ENCODE measurements around the gene LPCAT4. TPM values are rescaled to one million over a fixed set of nuclear protein-coding genes. Genes with fewer than 3 reads are reported as not detected.

The LPCAT4 gene
- polyA plus RNA-seq, 1 of the 3 experiments (the other 2 are of a cell fraction): 88.4 TPM

DNA sequence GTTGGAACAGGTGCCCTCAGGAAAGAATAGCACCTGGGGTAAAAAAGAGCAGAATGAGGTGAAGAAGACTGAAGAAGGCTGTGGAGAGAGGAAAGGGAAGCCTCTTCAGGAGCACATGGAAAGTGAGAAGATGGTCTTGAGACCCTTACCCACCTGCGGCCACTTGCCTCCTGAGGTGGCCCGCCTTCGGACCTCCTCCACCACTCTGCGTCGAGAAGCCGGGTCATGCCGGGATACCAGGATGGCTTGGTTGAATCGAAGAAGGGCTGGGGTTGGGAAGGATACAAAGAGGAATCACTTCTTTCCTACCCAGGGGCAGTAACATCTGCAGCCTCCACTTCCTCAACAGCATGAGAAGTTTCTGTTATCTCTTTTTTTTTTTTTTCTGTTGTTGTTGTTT is 3.0 kb downstream of the LPCAT4 start:
- Histone ChIP-seq H3K4me2 (no peak overlapping the region), H3K36me3 (replicated peaks in 1 of 2; ENCODE audit: control insufficient read depth in 1 of 2, insufficient read depth in 2 of 2, low read length in 1 of 2) (peaks cover 13 to 46% of the 10 kb centered on the region in 2 experiments), H2AFZ (ENCODE audit: low read depth) (no peak overlapping the region), H3F3A (replicated peaks; ENCODE audit: insufficient read depth) (no peaks in the 10 kb centered on the region), H3K9me3 (no peaks in the 10 kb centered on the region), H3K27ac (ENCODE audit: low read depth in 2 of 2, low read length in 1 of 2) (no peak overlapping the region), H3K4me1 (ENCODE audit: control insufficient read depth in 1 of 2, insufficient read depth in 2 of 2, low read depth in 1 of 2, low read length in 1 of 2) (peaks cover 0 to 19% of the 10 kb centered on the region in 2 experiments; a peak in 1 of 4 replicates), H3K79me2 (ENCODE audit: insufficient read depth) (peaks cover 24% of the 10 kb centered on the region), H3K4me3 (ENCODE audit: low read depth in 2 of 2, low read length in 1 of 2) (no peak overlapping the region), H3K9me2 (no peaks in the 10 kb centered on the region), H4K20me1 (ENCODE audit: insufficient read depth) (peaks cover 13% of the 10 kb centered on the region), H3K27me3 (ENCODE audit: insufficient read depth) (no peaks in the 10 kb centered on the region), H3K9ac (no peak overlapping the region)
- TF ChIP-seq, protein P1, sequence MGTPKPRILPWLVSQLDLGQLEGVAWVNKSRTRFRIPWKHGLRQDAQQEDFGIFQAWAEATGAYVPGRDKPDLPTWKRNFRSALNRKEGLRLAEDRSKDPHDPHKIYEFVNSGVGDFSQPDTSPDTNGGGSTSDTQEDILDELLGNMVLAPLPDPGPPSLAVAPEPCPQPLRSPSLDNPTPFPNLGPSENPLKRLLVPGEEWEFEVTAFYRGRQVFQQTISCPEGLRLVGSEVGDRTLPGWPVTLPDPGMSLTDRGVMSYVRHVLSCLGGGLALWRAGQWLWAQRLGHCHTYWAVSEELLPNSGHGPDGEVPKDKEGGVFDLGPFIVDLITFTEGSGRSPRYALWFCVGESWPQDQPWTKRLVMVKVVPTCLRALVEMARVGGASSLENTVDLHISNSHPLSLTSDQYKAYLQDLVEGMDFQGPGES (IDR thresholded peaks at IDR 0.05; ENCODE audit: low read depth, low read length): no peak
- TF ChIP-seq RFX5 (IDR thresholded peaks at IDR 0.05; ENCODE audit: low read length): no peak
- no peak for TF ChIP-seq GATA2 (CRISPR knock-in tag; IDR thresholded peaks at IDR 0.05)
- no peak for TF ChIP-seq CHD2 (IDR thresholded peaks at IDR 0.05; ENCODE audit: low read length, partially characterized antibody)
- TF ChIP-seq MEF2A (IDR thresholded peaks at IDR 0.05; ENCODE audit: borderline replicate concordance, low read depth): no peak
- TF ChIP-seq TCF12 (IDR thresholded peaks at IDR 0.05): no peak
- no peak for TF ChIP-seq FOXJ3 (CRISPR knock-in tag; IDR thresholded peaks at IDR 0.05)
- TF ChIP-seq RXRA (IDR thresholded peaks at IDR 0.05; ENCODE audit: borderline replicate concordance, low read depth): no peak
- TF ChIP-seq, protein P2, sequence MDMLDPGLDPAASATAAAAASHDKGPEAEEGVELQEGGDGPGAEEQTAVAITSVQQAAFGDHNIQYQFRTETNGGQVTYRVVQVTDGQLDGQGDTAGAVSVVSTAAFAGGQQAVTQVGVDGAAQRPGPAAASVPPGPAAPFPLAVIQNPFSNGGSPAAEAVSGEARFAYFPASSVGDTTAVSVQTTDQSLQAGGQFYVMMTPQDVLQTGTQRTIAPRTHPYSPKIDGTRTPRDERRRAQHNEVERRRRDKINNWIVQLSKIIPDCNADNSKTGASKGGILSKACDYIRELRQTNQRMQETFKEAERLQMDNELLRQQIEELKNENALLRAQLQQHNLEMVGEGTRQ (IDR thresholded peaks at IDR 0.05; ENCODE audit: borderline replicate concordance, low read depth, low read length): no peak
- DNase-seq: no peak
- 97% methylated on average over 8 of the region's 8 CpGs for WGBS (ENCODE audit: low lambda C conversion rate)
- ChIA-PET CTCF (no interaction called here), POLR2A (no interaction called here)

DNA sequence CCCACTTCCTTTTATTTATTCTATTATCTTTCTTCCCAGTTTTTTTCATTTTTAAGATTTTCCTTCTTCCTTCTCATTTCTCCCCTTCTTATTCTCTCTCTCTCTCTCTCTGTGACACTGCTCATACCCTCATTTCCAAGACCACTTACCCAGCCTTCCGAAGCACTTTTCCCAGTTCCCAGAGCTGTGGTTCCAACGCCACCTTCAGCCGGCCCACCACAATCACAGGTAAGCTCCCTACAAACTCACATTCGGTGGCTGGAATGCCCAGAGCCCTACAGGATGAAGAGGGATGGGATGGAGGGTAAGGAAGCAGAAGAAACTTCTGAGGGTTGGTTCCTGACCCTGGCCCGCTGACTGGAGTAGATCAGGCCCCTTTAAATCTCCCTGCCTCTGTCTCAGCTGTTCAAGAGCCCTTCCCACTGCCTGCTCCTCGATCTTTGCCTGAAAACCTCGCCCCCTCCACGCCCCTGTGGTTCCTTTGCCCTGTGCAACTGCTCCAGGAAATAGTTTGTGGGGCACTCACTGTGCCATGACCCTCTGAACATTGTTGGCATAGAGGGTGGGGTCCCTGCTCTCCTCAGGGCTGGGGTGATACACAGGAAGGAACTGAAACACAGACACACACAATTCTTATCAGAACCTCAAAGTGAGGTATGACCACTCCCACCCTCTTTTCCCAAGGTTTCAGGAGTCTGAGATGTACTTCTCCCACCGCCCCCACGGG is 4.8 kb downstream of the LPCAT4 start:
- TF ChIP-seq TEAD4 (IDR thresholded peaks at IDR 0.05; ENCODE audit: borderline replicate concordance, insufficient read depth) (no peak), TCF12 (IDR thresholded peaks at IDR 0.05) (no peak)
- H3K27ac ChIP-seq (ENCODE audit: low read depth in 2 of 2, low read length in 1 of 2): no peak overlapping the region
- H3K4me2 ChIP-seq: no peak overlapping the region
- H3K4me1 ChIP-seq (ENCODE audit: control insufficient read depth in 1 of 2, insufficient read depth in 2 of 2, low read depth in 1 of 2, low read length in 1 of 2): peaks cover 0 to 13% of the 10 kb centered on the region in 2 experiments; a peak in 1 of 4 replicates
- H4K20me1 ChIP-seq (ENCODE audit: insufficient read depth): peaks cover 13% of the 10 kb centered on the region
- H3K9me3 ChIP-seq: no peaks in the 10 kb centered on the region
- no peak overlapping the region for H2AFZ ChIP-seq (ENCODE audit: low read depth)
- H3K9me2 ChIP-seq: no peaks in the 10 kb centered on the region
- CTCF ChIA-PET: no interaction called here
- no peak overlapping the region; the same call in 1 of the 2 replicates for H3K9ac ChIP-seq
- WGBS (ENCODE audit: low lambda C conversion rate): 90% methylated on average over 9 of the region's 10 CpGs
- POLR2A ChIA-PET: no interaction called here
- peaks cover 24% of the 10 kb centered on the region for H3K79me2 ChIP-seq (ENCODE audit: insufficient read depth)
- DNase-seq: no peak
- H3F3A ChIP-seq (replicated peaks; ENCODE audit: insufficient read depth): no peaks in the 10 kb centered on the region
- H3K27me3 ChIP-seq (ENCODE audit: insufficient read depth): no peaks in the 10 kb centered on the region
- no peak overlapping the region for H3K4me3 ChIP-seq (ENCODE audit: low read depth in 2 of 2, low read length in 1 of 2)
- H3K36me3 ChIP-seq (replicated peaks in 1 of 2; ENCODE audit: control insufficient read depth in 1 of 2, insufficient read depth in 2 of 2, low read length in 1 of 2): peaks cover 13 to 58% of the 10 kb centered on the region in 2 experiments

Measured in SK-N-SH (cell line).